Esophagus squamous epithelium (tissue), 4 donors: ENCODE data around the gene OR13J1.

Source experiments
- POLR2A ChIP-seq, 4 donors: fragments of 450-650 bp; IDR thresholded peaks; one replicate each; pipeline ENCODE4 v1.6.1; 2017; ENCODE audit warnings: antibody characterized with exemption in 4 of 4, mild to moderate bottlenecking in 4 of 4, moderate library complexity in 3 of 4
- TF ChIP-seq, protein P1 (sequence below), 6 experiments: fragments of 450-650 bp in 4 of 6; fragments of 200-600 bp in 2 of 6; sonication (generic) in 2 of 6; IDR thresholded peaks; one replicate each; pipeline ENCODE4 v1.5.1; 2016 to 2019; ENCODE audit warnings: antibody characterized with exemption in 6 of 6, mild to moderate bottlenecking in 4 of 6, moderate library complexity in 4 of 6

- TF ChIP-seq, protein P1, sequence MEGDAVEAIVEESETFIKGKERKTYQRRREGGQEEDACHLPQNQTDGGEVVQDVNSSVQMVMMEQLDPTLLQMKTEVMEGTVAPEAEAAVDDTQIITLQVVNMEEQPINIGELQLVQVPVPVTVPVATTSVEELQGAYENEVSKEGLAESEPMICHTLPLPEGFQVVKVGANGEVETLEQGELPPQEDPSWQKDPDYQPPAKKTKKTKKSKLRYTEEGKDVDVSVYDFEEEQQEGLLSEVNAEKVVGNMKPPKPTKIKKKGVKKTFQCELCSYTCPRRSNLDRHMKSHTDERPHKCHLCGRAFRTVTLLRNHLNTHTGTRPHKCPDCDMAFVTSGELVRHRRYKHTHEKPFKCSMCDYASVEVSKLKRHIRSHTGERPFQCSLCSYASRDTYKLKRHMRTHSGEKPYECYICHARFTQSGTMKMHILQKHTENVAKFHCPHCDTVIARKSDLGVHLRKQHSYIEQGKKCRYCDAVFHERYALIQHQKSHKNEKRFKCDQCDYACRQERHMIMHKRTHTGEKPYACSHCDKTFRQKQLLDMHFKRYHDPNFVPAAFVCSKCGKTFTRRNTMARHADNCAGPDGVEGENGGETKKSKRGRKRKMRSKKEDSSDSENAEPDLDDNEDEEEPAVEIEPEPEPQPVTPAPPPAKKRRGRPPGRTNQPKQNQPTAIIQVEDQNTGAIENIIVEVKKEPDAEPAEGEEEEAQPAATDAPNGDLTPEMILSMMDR (IDR thresholded peaks at IDR 0.05): no peak
- no peak for TF ChIP-seq POLR2A (IDR thresholded peaks at IDR 0.05)
Measured at GRCh38 chr9:35835766-35836165, 34.4 kb downstream of the OR13J1 start.
